ENCODE measurements around the gene TTI1. TPM values are rescaled to one million over a fixed set of nuclear protein-coding genes. Genes with fewer than 3 reads are reported as not detected.

TTI1 gene
- total RNA-seq, 4 donors from 2014 or later: 8.2 to 14.2 (median 10.8) TPM

GRCh38 chr20:37992802-37993409 is 40.4 kb downstream of the TTI1 start:
- H3K36me3 ChIP-seq: peaks cover 0 to 77% (median 7%) of the 10 kb centered on the region in 3 donors
- 38 to 46% methylated on average over 5 of the region's 5 CpGs for WGBS, 2 donors
- H3K4me1 ChIP-seq: peaks cover 0 to 15% (median 4%) of the 10 kb centered on the region in 4 donors
- H3K4me3 ChIP-seq: no peak overlapping the region
- H3K27me3 ChIP-seq: no peaks in the 10 kb centered on the region
- peak overlapping the region in 1 of 4 donors; percentile 54 for H3K27ac ChIP-seq
- no peaks in the 10 kb centered on the region for H3K9me3 ChIP-seq
- peak in 1 of 2 donors; percentile 11 for DNase-seq (ENCODE audit: low spot score in 2 of 2)
- TF ChIP-seq, protein P1, sequence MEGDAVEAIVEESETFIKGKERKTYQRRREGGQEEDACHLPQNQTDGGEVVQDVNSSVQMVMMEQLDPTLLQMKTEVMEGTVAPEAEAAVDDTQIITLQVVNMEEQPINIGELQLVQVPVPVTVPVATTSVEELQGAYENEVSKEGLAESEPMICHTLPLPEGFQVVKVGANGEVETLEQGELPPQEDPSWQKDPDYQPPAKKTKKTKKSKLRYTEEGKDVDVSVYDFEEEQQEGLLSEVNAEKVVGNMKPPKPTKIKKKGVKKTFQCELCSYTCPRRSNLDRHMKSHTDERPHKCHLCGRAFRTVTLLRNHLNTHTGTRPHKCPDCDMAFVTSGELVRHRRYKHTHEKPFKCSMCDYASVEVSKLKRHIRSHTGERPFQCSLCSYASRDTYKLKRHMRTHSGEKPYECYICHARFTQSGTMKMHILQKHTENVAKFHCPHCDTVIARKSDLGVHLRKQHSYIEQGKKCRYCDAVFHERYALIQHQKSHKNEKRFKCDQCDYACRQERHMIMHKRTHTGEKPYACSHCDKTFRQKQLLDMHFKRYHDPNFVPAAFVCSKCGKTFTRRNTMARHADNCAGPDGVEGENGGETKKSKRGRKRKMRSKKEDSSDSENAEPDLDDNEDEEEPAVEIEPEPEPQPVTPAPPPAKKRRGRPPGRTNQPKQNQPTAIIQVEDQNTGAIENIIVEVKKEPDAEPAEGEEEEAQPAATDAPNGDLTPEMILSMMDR (IDR thresholded peaks at IDR 0.05): peak in 3 of 5 experiments; percentile 38 to 55 (median 48)
- no peak for TF ChIP-seq EP300 (IDR thresholded peaks at IDR 0.05)
- TF ChIP-seq POLR2A (IDR thresholded peaks at IDR 0.05): no peak

DNA sequence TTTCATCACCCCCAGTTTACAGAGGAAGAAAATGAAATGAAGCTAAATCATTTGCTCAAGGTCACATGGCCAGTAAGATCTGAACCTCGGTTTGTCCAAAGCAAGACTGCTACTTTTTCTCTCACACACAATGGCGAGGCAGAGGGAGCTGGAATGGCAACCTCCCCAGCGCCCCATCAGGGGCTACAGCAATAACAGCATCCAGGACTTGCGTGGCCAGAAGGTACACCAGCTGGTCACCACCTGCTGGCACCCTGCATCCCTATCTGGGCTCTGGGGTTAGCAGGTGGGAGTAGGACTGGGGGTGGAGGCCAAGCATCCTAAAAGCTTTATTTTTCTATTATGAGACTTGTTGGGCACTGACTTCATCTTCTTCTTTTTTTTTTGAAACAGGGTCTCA is 41.3 kb downstream of the TTI1 start:
- no peak for DNase-seq (ENCODE audit: low spot score in 2 of 2)
- Histone ChIP-seq H3K27ac (no peak overlapping the region), H3K4me1 (peaks cover 0 to 25% (median 6%) of the 10 kb centered on the region in 4 donors), H3K36me3 (peaks cover 0 to 72% (median 3%) of the 10 kb centered on the region in 3 donors), H3K9me3 (no peaks in the 10 kb centered on the region), H3K4me3 (no peak overlapping the region), H3K27me3 (no peaks in the 10 kb centered on the region)
- 93 to 95% methylated on average over 4 of the region's 4 CpGs for WGBS, 2 donors
- TF ChIP-seq EP300 (IDR thresholded peaks at IDR 0.05): no peak
- no peak for TF ChIP-seq POLR2A (IDR thresholded peaks at IDR 0.05)
- TF ChIP-seq, protein P1 (IDR thresholded peaks at IDR 0.05): no peak

- no peak for TF ChIP-seq POLR2A (IDR thresholded peaks at IDR 0.05)
- TF ChIP-seq, protein P1 (IDR thresholded peaks at IDR 0.05): no peak
- TF ChIP-seq EP300 (IDR thresholded peaks at IDR 0.05): no peak
- 76 to 80% methylated on average over 4 of the region's 4 CpGs for WGBS, 2 donors
- Histone ChIP-seq H3K4me1 (peaks cover 0 to 31% (median 9%) of the 10 kb centered on the region in 4 donors), H3K4me3 (no peak overlapping the region), H3K36me3 (peaks cover 0 to 72% (median 3%) of the 10 kb centered on the region in 3 donors), H3K9me3 (no peaks in the 10 kb centered on the region), H3K27me3 (no peaks in the 10 kb centered on the region), H3K27ac (no peak overlapping the region)
- DNase-seq (ENCODE audit: low spot score in 2 of 2): no peak
These were observed 41.9 kb downstream of the TTI1 start for GRCh38 chr20:37991157-37991866.

DNA sequence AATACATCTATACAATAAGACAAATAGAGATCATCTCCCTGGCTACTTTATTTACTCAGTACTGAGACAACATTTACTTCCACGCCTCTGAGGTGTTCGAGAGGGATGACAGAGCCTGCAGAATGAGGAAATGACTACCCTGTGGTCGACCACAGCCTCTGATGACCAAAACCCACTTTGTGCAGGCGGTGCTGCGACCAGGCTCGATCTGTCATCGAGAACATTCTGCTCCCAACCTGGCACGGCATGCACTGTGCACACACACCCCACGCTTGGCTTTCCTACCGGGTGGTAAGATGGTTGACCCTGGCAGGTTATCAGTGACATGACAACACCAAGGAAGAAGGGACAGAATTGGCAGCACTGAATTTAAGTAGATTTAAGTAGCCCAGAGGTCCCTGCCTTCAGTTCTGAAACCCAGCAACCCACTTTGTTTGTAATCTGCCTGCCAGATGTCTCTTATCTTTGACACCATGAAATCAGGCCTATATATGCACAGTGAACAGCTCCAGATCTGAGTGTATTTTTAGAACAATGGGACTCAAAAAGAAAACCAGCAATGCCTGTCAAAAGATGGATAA is 42.6 kb downstream of the TTI1 start:
- WGBS, 2 donors: 78 to 88% methylated on average over 10 of the region's 10 CpGs
- H3K27ac ChIP-seq: no peak overlapping the region
- H3K4me3 ChIP-seq: no peak overlapping the region
- TF ChIP-seq EP300 (IDR thresholded peaks at IDR 0.05) (no peak), POLR2A (IDR thresholded peaks at IDR 0.05) (no peak)
- no peaks in the 10 kb centered on the region for H3K27me3 ChIP-seq
- H3K36me3 ChIP-seq: peaks cover 0 to 66% (median 3%) of the 10 kb centered on the region in 3 donors
- DNase-seq (ENCODE audit: low spot score in 2 of 2): no peak
- H3K4me1 ChIP-seq: peaks cover 0 to 37% (median 10%) of the 10 kb centered on the region in 4 donors
- H3K9me3 ChIP-seq: no peaks in the 10 kb centered on the region

DNA sequence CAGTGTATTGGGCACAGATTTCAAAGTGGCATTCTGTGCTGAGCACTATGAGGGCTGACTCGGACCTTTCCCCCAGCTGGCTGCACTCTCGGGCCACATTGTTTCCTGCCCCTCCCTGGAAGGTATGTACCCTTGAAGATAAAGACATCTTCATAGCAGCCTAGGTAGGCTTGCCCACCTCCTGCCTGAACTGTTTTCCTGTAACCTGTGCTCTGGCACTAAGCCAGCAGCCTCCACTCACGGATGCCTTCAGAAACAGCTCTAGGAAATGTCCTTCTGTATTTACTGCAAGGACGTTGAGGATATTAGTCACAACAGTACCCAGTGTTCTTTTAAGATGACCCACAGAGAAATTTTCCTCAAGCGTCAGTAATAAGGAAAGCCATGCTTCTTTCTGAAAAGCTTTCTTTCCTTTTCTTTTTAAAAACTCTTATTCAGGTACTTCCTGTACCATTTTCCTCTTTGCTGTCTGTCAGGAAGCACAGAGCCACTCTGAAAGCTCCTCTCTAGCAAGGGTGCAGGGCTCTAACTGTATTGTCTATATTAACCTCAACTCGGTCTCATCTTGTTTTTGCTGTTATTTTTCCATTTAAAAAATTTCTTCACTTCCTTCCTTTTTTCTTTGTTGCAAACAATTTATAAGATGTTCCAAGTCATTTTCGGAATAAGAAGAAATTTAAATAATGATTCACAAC is 43.5 kb downstream of the TTI1 start:
- Histone ChIP-seq H3K27me3 (no peaks in the 10 kb centered on the region), H3K9me3 (no peaks in the 10 kb centered on the region), H3K27ac (no peak overlapping the region), H3K4me1 (peaks cover 0 to 46% (median 10%) of the 10 kb centered on the region in 4 donors), H3K4me3 (no peak overlapping the region), H3K36me3 (peaks cover 0 to 57% (median 0%) of the 10 kb centered on the region in 3 donors)
- TF ChIP-seq, protein P1 (IDR thresholded peaks at IDR 0.05): no peak
- TF ChIP-seq EP300 (IDR thresholded peaks at IDR 0.05): no peak
- TF ChIP-seq POLR2A (IDR thresholded peaks at IDR 0.05): no peak
- 70% methylated on average over 7 of the region's 7 CpGs for WGBS, 2 donors
- no peak for DNase-seq (ENCODE audit: low spot score in 2 of 2)

All from tibial nerve (tissue), 4 donors.